ENCODE results near the gene ATXN7.

ATXN7 gene

GRCh38 chr3:63968612-63969350 lies 105.1 kb downstream of the ATXN7 start:
- no peak for DNase-seq

- DNase-seq = no peak
Measured at GRCh38 chr3:63969876-63970275, 106.2 kb downstream of the ATXN7 start.

GRCh38 chr3:63970631-63971475 lies 107.2 kb downstream of the ATXN7 start:
- DNase-seq = no peak

GRCh38 chr3:63972196-63972595 lies 108.5 kb downstream of the ATXN7 start:
- no peak for DNase-seq

GRCh38 chr3:63972987-63973386 lies 109.3 kb downstream of the ATXN7 start:
- no peak for DNase-seq

GRCh38 chr3:63973406-63973805 lies 109.7 kb downstream of the ATXN7 start:
- no peak for DNase-seq

- no peak for DNase-seq
Measured at GRCh38 chr3:63974451-63974850, 110.8 kb downstream of the ATXN7 start.

GRCh38 chr3:63975723-63976122 lies 112.1 kb downstream of the ATXN7 start:
- DNase-seq = no peak

GRCh38 chr3:63976161-63976871 lies 112.6 kb downstream of the ATXN7 start:
- DNase-seq = no peak

- DNase-seq = no peak
Measured at GRCh38 chr3:63976872-63977200, 113.2 kb downstream of the ATXN7 start.

GRCh38 chr3:63977893-63978292 lies 114.2 kb downstream of the ATXN7 start:
- no peak for DNase-seq

- DNase-seq = no peak
Measured at GRCh38 chr3:63979093-63979885, 115.6 kb downstream of the ATXN7 start.

- no peak for DNase-seq
Measured at GRCh38 chr3:63980019-63980418, 116.4 kb downstream of the ATXN7 start.

GRCh38 chr3:63980830-63981498 lies 117.3 kb downstream of the ATXN7 start:
- DNase-seq = no peak

- DNase-seq = no peak
Measured at GRCh38 chr3:63981980-63982379, 118.3 kb downstream of the ATXN7 start.

- DNase-seq = no peak
Measured at GRCh38 chr3:63984391-63984790, 120.7 kb downstream of the ATXN7 start.

- DNase-seq = no peak
Measured at GRCh38 chr3:63986146-63986545, 122.5 kb downstream of the ATXN7 start.

- DNase-seq = no peak
Measured at GRCh38 chr3:63986831-63987230, 123.2 kb downstream of the ATXN7 start.

- DNase-seq = no peak
Measured at GRCh38 chr3:63988943-63989342, 125.3 kb downstream of the ATXN7 start.

- no peak for DNase-seq
Measured at GRCh38 chr3:63990204-63990603, 126.5 kb downstream of the ATXN7 start.

- DNase-seq = no peak
Measured at GRCh38 chr3:63990733-63991132, 127.1 kb downstream of the ATXN7 start.

- DNase-seq = no peak
Measured at GRCh38 chr3:63991666-63992065, 128.0 kb downstream of the ATXN7 start.

Measured in activated CD4-positive, alpha-beta T cell treated with anti-CD3 and anti-CD28 coated beads for 48 hours (primary cell).